ENCODE data around the gene OR6S1. TPM values are rescaled to one million over a fixed set of nuclear protein-coding genes. Genes with fewer than 3 reads are reported as not detected.

Gene OR6S1
- total RNA-seq, 1 experiment from 2014 or later: not detected

- TF ChIP-seq STAT6 (CRISPR knock-in tag; conservative IDR thresholded peaks at IDR 0.05; ENCODE audit: low read depth) (no peak), HMGXB4 (CRISPR knock-in tag; IDR thresholded peaks at IDR 0.05) (no peak), CDX4 (CRISPR knock-in tag; IDR thresholded peaks at IDR 0.05; ENCODE audit: borderline replicate concordance) (no peak), ATF3 (CRISPR knock-in tag; conservative IDR thresholded peaks at IDR 0.05) (no peak), JAZF1 (CRISPR knock-in tag; IDR thresholded peaks at IDR 0.05) (no peak), GTF2I (CRISPR knock-in tag; conservative IDR thresholded peaks at IDR 0.05) (no peak), AFF4 (CRISPR knock-in tag; IDR thresholded peaks at IDR 0.05; ENCODE audit: borderline replicate concordance) (no peak), SOX15 (CRISPR knock-in tag; IDR thresholded peaks at IDR 0.05) (no peak)
Observed at GRCh38 chr14:20592574-20592973, 48.9 kb downstream of the OR6S1 start (continued).

GRCh38 chr14:20591235-20591634 lies 50.3 kb downstream of the OR6S1 start, which contains the start of gene RNASE12:
Gene RNASE12, minus strand, starts transcription at chr14:20591376. Its CDS starts 653 bp downstream, at chr14:20590723.
- ATAC-seq (no peak), DNase-seq (ENCODE audit: low spot score) (no peak)
- Mint-ChIP-seq H3K36me3 (no peaks in the 10 kb centered on the region), H3K4me1 (peaks cover 7% of the 10 kb centered on the region), H3K27ac (no peak within 1 kb of the TSS), H3K9me3 (no peaks in the 10 kb centered on the region), H3K4me3 (no peak within 1 kb of the TSS), H3K27me3 (ENCODE audit: low read depth) (no peaks in the 10 kb centered on the region; the same call in 1 of the 2 replicates)
- ChIA-PET POLR2A (interaction anchor here (0.5 kb wide), 1 partner anchor 72 kb away, joined by 3 read pairs; no protein-coding TSS in a partner anchor), CTCF (interaction anchor here (1.3 kb wide), 1 partner anchor 18 kb away, joined by 3 read pairs; no protein-coding TSS in a partner anchor)
- TF ChIP-seq ZBTB21 (CRISPR knock-in tag; IDR thresholded peaks at IDR 0.05; ENCODE audit: borderline replicate concordance) (no peak), MXD4 (CRISPR knock-in tag; IDR thresholded peaks at IDR 0.05; ENCODE audit: borderline replicate concordance) (no peak), USF1 (CRISPR knock-in tag; IDR thresholded peaks at IDR 0.05) (no peak), ZNF317 (CRISPR knock-in tag; IDR thresholded peaks at IDR 0.05; ENCODE audit: borderline replicate concordance, low read depth) (no peak), ZBTB43 (CRISPR knock-in tag; IDR thresholded peaks at IDR 0.05) (no peak), PREB (CRISPR knock-in tag; IDR thresholded peaks at IDR 0.05; ENCODE audit: borderline replicate concordance) (no peak), NFYB (CRISPR knock-in tag; conservative IDR thresholded peaks at IDR 0.05; ENCODE audit: low read depth) (no peak), EMX1 (CRISPR knock-in tag; IDR thresholded peaks at IDR 0.05) (no peak), CREM (CRISPR knock-in tag; IDR thresholded peaks at IDR 0.05) (no peak), TEAD1 (CRISPR knock-in tag; IDR thresholded peaks at IDR 0.05) (no peak), PRDM15 (CRISPR knock-in tag; IDR thresholded peaks at IDR 0.05) (no peak)
